Caco-2 (cell line): ENCODE results near the gene DMRTB1. TPM values are rescaled to one million over a fixed set of nuclear protein-coding genes. Genes with fewer than 3 reads are reported as not detected.

Experiments used
- BruUV-seq: library from RNA; stranded (reverse); fragments of 400-500 nt; replicated peaks from 2 replicates; lab custom pipeline; 2021; lab: Mats Ljungman, UMichigan
- CTCF ChIA-PET: fragments of 300-600 bp; sonication (Branson Sonifier 250); formaldehyde crosslinking; loops from one replicate; lab custom pipeline; 2022; ENCODE audit warnings: antibody characterized with exemption; lab: Charles Lee
- POLR2A ChIA-PET: fragments of 300-600 bp; sonication (Branson Sonifier 250); formaldehyde crosslinking; loops from one replicate; lab custom pipeline; 2022; ENCODE audit warnings: antibody characterized with exemption; lab: Charles Lee
- DNase-seq, 2 experiments: peaks; one replicate each; pipeline versions ENCODE4 v3.0.0 to v3.0.0-alpha.2; 2020 to 2022
- H3K27me3 ChIP-seq: replicated peaks from 2 replicates; pipeline ENCODE4 v1.6.0; 2011; ENCODE audit warnings: low read length; ENCODE audit not compliant: control insufficient read depth, insufficient read depth
- H3K36me3 ChIP-seq: 2 replicates; pipeline ENCODE4 v1.5.1; 2011; ENCODE audit warnings: low read length; ENCODE audit not compliant: control insufficient read depth, insufficient read depth
- H3K4me1 ChIP-seq: fragments of 250-450 bp; sonication (Bioruptor Pico); 2 replicates; pipeline ENCODE4 v1.5.1; 2020; ENCODE audit warnings: mild to moderate bottlenecking
- H3K4me3 ChIP-seq: 2 replicates; pipeline ENCODE4 v1.5.1; 2011; ENCODE audit warnings: low read depth, mild to moderate bottlenecking, control low read depth, low read length
- H3K9me3 ChIP-seq: fragments of 250-450 bp; sonication (Bioruptor Pico); 2 replicates; pipeline ENCODE4 v1.5.1; 2020; ENCODE audit warnings: mild to moderate bottlenecking, moderate library complexity
- H3K27ac Mint-ChIP-seq: one replicate; pipeline ENCODE4 v1.8.0; 2022; ENCODE audit warnings: mixed read lengths; ENCODE audit not compliant: unreplicated experiment
- H3K27me3 Mint-ChIP-seq: one replicate; pipeline ENCODE4 v1.8.0; 2022; ENCODE audit warnings: mixed read lengths; ENCODE audit not compliant: insufficient read depth, unreplicated experiment
- H3K36me3 Mint-ChIP-seq: one replicate; pipeline ENCODE4 v1.8.0; 2022; ENCODE audit warnings: mild to moderate bottlenecking, mixed read lengths; ENCODE audit not compliant: insufficient read depth, unreplicated experiment
- H3K4me1 Mint-ChIP-seq: one replicate; pipeline ENCODE4 v1.8.0; 2022; ENCODE audit warnings: low read depth, mixed read lengths; ENCODE audit not compliant: unreplicated experiment
- H3K4me3 Mint-ChIP-seq: one replicate; pipeline ENCODE4 v1.8.0; 2022; ENCODE audit warnings: mild to moderate bottlenecking, moderate library complexity, mixed read lengths; ENCODE audit not compliant: unreplicated experiment
- H3K9me3 Mint-ChIP-seq: one replicate; pipeline ENCODE4 v1.8.0; 2022; ENCODE audit warnings: mixed read lengths; ENCODE audit not compliant: unreplicated experiment
- intact Hi-C: fragments of 100-400 bp; cut with micrococcal nuclease; formaldehyde crosslinking; loops from one replicate; pipeline ENCODE4 v1.10.0; 2022; ENCODE audit not compliant: unreplicated experiment
- total RNA-seq: library from RNA; stranded (reverse); gene quantifications from 2 replicates; pipeline ENCODE4 v1.2.3, GENCODE V29; 2022
- TF ChIP-seq, protein P1 (sequence below), 2 experiments: fragments of 200-600 bp in 1 of 2; IDR thresholded peaks; 1 replicate in 1 of 2; 2 replicates in 1 of 2; pipeline versions ENCODE4 v1.5.1 to v1.8.0; 2011 to 2022; ENCODE audit warnings: antibody characterized with exemption in 1 of 2, control low read depth in 1 of 2, inconsistent platforms in 1 of 2, low read depth in 1 of 2, low read length in 1 of 2, mild to moderate bottlenecking in 1 of 2, moderate library complexity in 1 of 2; ENCODE audit not compliant: insufficient read depth in 1 of 2, severe bottlenecking in 1 of 2, unreplicated experiment in 1 of 2

The DMRTB1 gene
- total RNA-seq, 1 experiment from 2014 or later: not detected

DNA sequence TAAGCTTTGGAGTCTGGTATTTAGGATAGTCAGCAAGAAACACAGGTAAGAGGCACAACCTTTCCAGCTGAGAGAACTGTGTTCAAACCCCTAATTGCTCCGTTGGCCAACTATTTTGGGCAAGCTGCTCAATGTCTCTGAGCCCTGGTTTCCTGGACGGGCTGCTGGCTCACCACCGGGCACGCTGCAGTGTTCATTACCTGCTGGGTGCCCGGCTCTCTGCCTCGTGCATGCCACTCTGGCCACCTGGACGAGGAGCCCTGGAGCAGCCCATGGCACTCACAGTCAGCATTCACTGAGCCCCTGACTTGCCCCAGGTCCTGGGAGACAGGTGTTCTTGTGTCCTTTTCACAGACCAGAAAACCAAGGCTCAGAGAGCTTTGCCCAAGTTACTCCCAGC is 51.0 kb downstream of the DMRTB1 start:
- no peaks in the 10 kb centered on the region for H3K4me1 Mint-ChIP-seq
- no TSS peak for BruUV-seq
- no peaks in the 10 kb centered on the region for H3K9me3 Mint-ChIP-seq
- no peaks in the 10 kb centered on the region for H3K27me3 ChIP-seq
- no peaks in the 10 kb centered on the region for H3K27me3 Mint-ChIP-seq
- ChIA-PET POLR2A (no interaction called here), CTCF (no interaction called here)
- TF ChIP-seq, protein P1, sequence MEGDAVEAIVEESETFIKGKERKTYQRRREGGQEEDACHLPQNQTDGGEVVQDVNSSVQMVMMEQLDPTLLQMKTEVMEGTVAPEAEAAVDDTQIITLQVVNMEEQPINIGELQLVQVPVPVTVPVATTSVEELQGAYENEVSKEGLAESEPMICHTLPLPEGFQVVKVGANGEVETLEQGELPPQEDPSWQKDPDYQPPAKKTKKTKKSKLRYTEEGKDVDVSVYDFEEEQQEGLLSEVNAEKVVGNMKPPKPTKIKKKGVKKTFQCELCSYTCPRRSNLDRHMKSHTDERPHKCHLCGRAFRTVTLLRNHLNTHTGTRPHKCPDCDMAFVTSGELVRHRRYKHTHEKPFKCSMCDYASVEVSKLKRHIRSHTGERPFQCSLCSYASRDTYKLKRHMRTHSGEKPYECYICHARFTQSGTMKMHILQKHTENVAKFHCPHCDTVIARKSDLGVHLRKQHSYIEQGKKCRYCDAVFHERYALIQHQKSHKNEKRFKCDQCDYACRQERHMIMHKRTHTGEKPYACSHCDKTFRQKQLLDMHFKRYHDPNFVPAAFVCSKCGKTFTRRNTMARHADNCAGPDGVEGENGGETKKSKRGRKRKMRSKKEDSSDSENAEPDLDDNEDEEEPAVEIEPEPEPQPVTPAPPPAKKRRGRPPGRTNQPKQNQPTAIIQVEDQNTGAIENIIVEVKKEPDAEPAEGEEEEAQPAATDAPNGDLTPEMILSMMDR (IDR thresholded peaks at IDR 0.05; ENCODE audit: insufficient read depth in 1 of 2, low read depth in 1 of 2, low read length in 1 of 2, severe bottlenecking in 1 of 2, unreplicated experiment in 1 of 2): no peak
- no peak overlapping the region for H3K27ac Mint-ChIP-seq
- no peaks in the 10 kb centered on the region for H3K36me3 Mint-ChIP-seq
- intact Hi-C loops: no loop called here
- DNase-seq: no peak
- no peaks in the 10 kb centered on the region for H3K4me1 ChIP-seq
- H3K36me3 ChIP-seq: no peaks in the 10 kb centered on the region
- H3K9me3 ChIP-seq: no peaks in the 10 kb centered on the region
- H3K4me3 ChIP-seq: no peak overlapping the region
- no peak overlapping the region for H3K4me3 Mint-ChIP-seq

GRCh38 chr1:53511323-53511932 is 52.2 kb downstream of the DMRTB1 start:
- no peaks in the 10 kb centered on the region for H3K9me3 ChIP-seq
- TF ChIP-seq, protein P1 (IDR thresholded peaks at IDR 0.05; ENCODE audit: insufficient read depth in 1 of 2, low read depth in 1 of 2, low read length in 1 of 2, severe bottlenecking in 1 of 2, unreplicated experiment in 1 of 2): no peak
- no peak overlapping the region for H3K4me3 Mint-ChIP-seq
- intact Hi-C loops: no loop called here
- no peaks in the 10 kb centered on the region for H3K4me1 Mint-ChIP-seq
- DNase-seq: no peak
- CTCF ChIA-PET: no interaction called here
- no peaks in the 10 kb centered on the region for H3K9me3 Mint-ChIP-seq
- no peak overlapping the region for H3K27ac Mint-ChIP-seq
- POLR2A ChIA-PET: no interaction called here
- BruUV-seq: no TSS peak
- no peaks in the 10 kb centered on the region for H3K36me3 ChIP-seq
- H3K36me3 Mint-ChIP-seq: no peaks in the 10 kb centered on the region
- no peaks in the 10 kb centered on the region for H3K27me3 Mint-ChIP-seq
- no peaks in the 10 kb centered on the region for H3K27me3 ChIP-seq
- no peaks in the 10 kb centered on the region for H3K4me1 ChIP-seq
- H3K4me3 ChIP-seq: no peak overlapping the region

- no peaks in the 10 kb centered on the region for H3K9me3 Mint-ChIP-seq
- intact Hi-C loops: no loop called here
- no peaks in the 10 kb centered on the region for H3K27me3 Mint-ChIP-seq
- H3K36me3 Mint-ChIP-seq: no peaks in the 10 kb centered on the region
- ChIA-PET CTCF (no interaction called here), POLR2A (no interaction called here)
- H3K4me3 Mint-ChIP-seq: no peak overlapping the region
- Histone ChIP-seq H3K4me3 (no peak overlapping the region), H3K36me3 (no peaks in the 10 kb centered on the region), H3K4me1 (no peaks in the 10 kb centered on the region), H3K27me3 (no peaks in the 10 kb centered on the region), H3K9me3 (no peaks in the 10 kb centered on the region)
- BruUV-seq: no TSS peak
- TF ChIP-seq, protein P1 (IDR thresholded peaks at IDR 0.05; ENCODE audit: insufficient read depth in 1 of 2, low read depth in 1 of 2, low read length in 1 of 2, severe bottlenecking in 1 of 2, unreplicated experiment in 1 of 2): no peak
- no peak overlapping the region for H3K27ac Mint-ChIP-seq
- H3K4me1 Mint-ChIP-seq: no peaks in the 10 kb centered on the region
- DNase-seq: no peak
Measured at GRCh38 chr1:53511933-53512806, 53.0 kb downstream of the DMRTB1 start.
